ENCODE results near the gene RGS1. TPM values are rescaled to one million over a fixed set of nuclear protein-coding genes. Genes with fewer than 3 reads are reported as not detected.
A peak's percentile ranks its signal among the peaks of the same experiment; 100 is the strongest.

Gene RGS1
- total RNA-seq, 1 experiment from 2014 or later = not detected

- no peaks in the 10 kb centered on the region for H3K23me2 ChIP-seq (ENCODE audit: insufficient read length, low read depth, low read length, poor library complexity, severe bottlenecking)
- Mint-ChIP-seq H3K4me3 (no peak overlapping the region), H3K4me1 (peaks cover 8 to 9% of the 10 kb centered on the region in 2 experiments), H3K27me3 (ENCODE audit: low read depth) (no peaks in the 10 kb centered on the region), H3K36me3 (ENCODE audit: insufficient read depth in 1 of 3, low read depth in 3 of 3) (no peaks in the 10 kb centered on the region), H3K27ac (peak overlapping the region in 1 of 3 experiments; percentile 3; a peak in 1 of 7 replicates), H3K9me3 (no peaks in the 10 kb centered on the region)
- H3K18ac ChIP-seq (ENCODE audit: insufficient read length, low read depth, low read length) = no peak overlapping the region
- no CpG with 5 or more reads among the region's 1 CpG for WGBS (ENCODE audit: extremely low coverage, insufficient read length, low lambda C conversion rate)
- H2AFZ ChIP-seq (ENCODE audit: low read length) = no peak overlapping the region
- H3K56ac ChIP-seq (ENCODE audit: insufficient read length, low read depth, low read length) = no peak overlapping the region
- no peak for DNase-seq
- no peak overlapping the region for H4K8ac ChIP-seq (replicated peaks; ENCODE audit: insufficient read length, low read depth, low read length)
- no peak overlapping the region for H2BK15ac ChIP-seq (ENCODE audit: low read depth, low read length)
- no peak overlapping the region for H3K4ac ChIP-seq (ENCODE audit: low read depth, low read length)
- TF ChIP-seq CTCF (conservative IDR thresholded peaks at IDR 0.05) = no peak
- H3K9ac ChIP-seq (ENCODE audit: extremely low read depth, insufficient read length, low read length) = no peak overlapping the region
- H2BK12ac ChIP-seq (ENCODE audit: insufficient read length, low read depth, low read length) = no peak overlapping the region
- no peak overlapping the region for H3K14ac ChIP-seq (ENCODE audit: insufficient read depth, low read length)
- H3K27me3 ChIP-seq (ENCODE audit: insufficient read depth, low read length) = no peaks in the 10 kb centered on the region
- H4K20me1 ChIP-seq (ENCODE audit: control insufficient read depth, insufficient read depth, insufficient read length) = no peaks in the 10 kb centered on the region
- H3K79me1 ChIP-seq (ENCODE audit: insufficient read depth, low read depth, low read length, poor library complexity, severe bottlenecking) = no peaks in the 10 kb centered on the region
- H3K9me3 ChIP-seq (ENCODE audit: control insufficient read depth, low read depth, low read length) = no peaks in the 10 kb centered on the region
- H3K23ac ChIP-seq (ENCODE audit: insufficient read length, low read depth, low read length) = no peak overlapping the region
- no peaks in the 10 kb centered on the region for H3K4me1 ChIP-seq (ENCODE audit: insufficient read depth, low read length)
- no peak overlapping the region for H3T11ph ChIP-seq (ENCODE audit: low read length)
- H3K4me2 ChIP-seq (ENCODE audit: insufficient read depth, insufficient read length, low read length) = no peak overlapping the region
- H4K5ac ChIP-seq (ENCODE audit: insufficient read length, low read depth, low read length) = no peak overlapping the region
- no peak overlapping the region for H2BK5ac ChIP-seq (ENCODE audit: insufficient read length, low read length)
- no peak overlapping the region for H2BK20ac ChIP-seq (ENCODE audit: low read depth, low read length, poor library complexity, severe bottlenecking)
- no peak overlapping the region for H2BK120ac ChIP-seq (ENCODE audit: low read depth, low read length, poor library complexity, severe bottlenecking)
- H4K91ac ChIP-seq (ENCODE audit: insufficient read length, low read depth, low read length) = no peak overlapping the region
- H2AK5ac ChIP-seq (ENCODE audit: insufficient read length, low read length) = no peak overlapping the region
- no peaks in the 10 kb centered on the region for H3K79me2 ChIP-seq (ENCODE audit: insufficient read depth, low read length)
- H3K27ac ChIP-seq (ENCODE audit: insufficient read length, low read depth, low read length) = no peak overlapping the region
These were observed 53.0 kb downstream of the RGS1 start for GRCh38 chr1:192628396-192629057.
